ENCODE measurements around the gene TOB1. TPM values are rescaled to one million over a fixed set of nuclear protein-coding genes. Genes with fewer than 3 reads are reported as not detected.

TOB1 gene
- total and polyA plus RNA-seq, 2 of the 4 experiments (the other 2 are of a cell fraction): 4.3 to 9.0 TPM

Other genes with a start within 250 kb of the TOB1 start
- 2.2 and 3.2 TPM in 2 replicates for gene ABCC3, start 231.5 kb downstream of the TOB1 start, total RNA-seq (2012; rRNA removed)
- gene ABCC3, start 231.5 kb downstream of the TOB1 start, polyA plus RNA-seq (2012; rRNA removed): 6.0 and 6.6 TPM in 2 replicates
- gene ANKRD40, start 158.4 kb downstream of the TOB1 start, total RNA-seq (2012; rRNA removed): 35.8 and 38.9 TPM in 2 replicates
- 23.4 and 23.5 TPM in 2 replicates for gene ANKRD40, start 158.4 kb downstream of the TOB1 start, polyA plus RNA-seq (2012; rRNA removed)
- 17.7 and 20.0 TPM in 2 replicates for gene LUC7L3, start 146.8 kb downstream of the TOB1 start, total RNA-seq (2012; rRNA removed)
- gene LUC7L3, start 146.8 kb downstream of the TOB1 start, polyA plus RNA-seq (2012; rRNA removed): 44.7 and 47.5 TPM in 2 replicates
- gene ANKRD40CL, start 98.8 kb downstream of the TOB1 start, total RNA-seq (2012; rRNA removed): not detected in 2 replicates
- not detected in 2 replicates for gene ANKRD40CL, start 98.8 kb downstream of the TOB1 start, polyA plus RNA-seq (2012; rRNA removed)
- gene WFIKKN2, start 30.8 kb downstream of the TOB1 start, total RNA-seq (2012; rRNA removed): not detected in 2 replicates
- 0.02 and 0.04 TPM in 2 replicates for gene WFIKKN2, start 30.8 kb downstream of the TOB1 start, polyA plus RNA-seq (2012; rRNA removed)